Neutrophil (primary cell): Measurements from ENCODE around the gene PPP2R1A.
A peak's percentile ranks its signal among the peaks of the same experiment; 100 is the strongest.

Experiments used
- H3K27ac ChIP-seq: fragments of 200-600 bp; sonication (generic); 2 replicates; pipeline ENCODE4 v1.5.1; 2016; ENCODE audit warnings: mild to moderate bottlenecking, moderate library complexity
- H3K27me3 ChIP-seq: fragments of 200-600 bp; sonication (generic); 2 replicates; pipeline ENCODE4 v1.6.0; 2016; ENCODE audit warnings: mild to moderate bottlenecking
- H3K36me3 ChIP-seq: fragments of 200-600 bp; sonication (generic); 2 replicates; pipeline ENCODE4 v1.5.1; 2017
- H3K4me1 ChIP-seq, 2 experiments: fragments of 200-600 bp in 1 of 2; sonication (generic) in 1 of 2; 1 replicate in 1 of 2; 2 replicates in 1 of 2; pipeline versions ENCODE4 v1.5.1 to v1.6.1; 2013 to 2016; ENCODE audit warnings: low read depth in 1 of 2, low read length in 1 of 2, mild to moderate bottlenecking in 1 of 2, moderate library complexity in 1 of 2; ENCODE audit not compliant: control insufficient read depth in 1 of 2, insufficient read depth in 1 of 2
- H3K4me3 ChIP-seq, 2 experiments: fragments of 200-600 bp in 1 of 2; sonication (generic) in 1 of 2; 1 replicate in 1 of 2; 2 replicates in 1 of 2; pipeline ENCODE4 v1.5.1; 2013 to 2016; ENCODE audit warnings: low read depth in 1 of 2, low read length in 1 of 2, mild to moderate bottlenecking in 1 of 2, moderate library complexity in 1 of 2
- H3K9me3 ChIP-seq: fragments of 200-600 bp; sonication (generic); 2 replicates; pipeline ENCODE4 v1.5.1; 2016
- TF ChIP-seq, protein P1 (sequence below): fragments of 200-600 bp; sonication (generic); IDR thresholded peaks from 2 replicates; pipeline ENCODE4 v1.5.1; 2016; ENCODE audit warnings: antibody characterized with exemption

The PPP2R1A gene

DNA sequence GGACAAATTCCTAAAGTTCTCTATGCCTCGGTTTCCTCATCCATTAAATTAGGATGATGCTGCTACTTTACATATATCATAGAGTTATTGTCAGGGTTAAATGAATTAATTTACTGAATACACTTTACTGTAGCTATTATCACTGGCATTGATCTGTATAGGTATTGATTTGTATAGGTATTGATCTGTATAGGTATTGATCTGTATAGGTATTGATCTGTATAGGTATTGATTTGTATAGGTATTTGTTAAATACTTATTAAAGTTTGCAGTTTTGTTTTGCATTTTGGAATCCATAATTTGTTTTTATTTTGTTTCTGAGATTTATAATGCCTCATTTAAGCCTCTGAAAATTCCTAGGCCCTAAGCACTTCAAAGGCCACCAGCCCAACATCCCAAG, 2.4 kb upstream of the PPP2R1A start:
- Histone ChIP-seq H3K27me3 (no peaks in the 10 kb centered on the region), H3K4me1 (peaks cover 18 to 21% of the 10 kb centered on the region in 2 experiments), H3K4me3 (no peak overlapping the region), H3K36me3 (no peaks in the 10 kb centered on the region), H3K9me3 (no peaks in the 10 kb centered on the region), H3K27ac (no peak overlapping the region)
- TF ChIP-seq, protein P1, sequence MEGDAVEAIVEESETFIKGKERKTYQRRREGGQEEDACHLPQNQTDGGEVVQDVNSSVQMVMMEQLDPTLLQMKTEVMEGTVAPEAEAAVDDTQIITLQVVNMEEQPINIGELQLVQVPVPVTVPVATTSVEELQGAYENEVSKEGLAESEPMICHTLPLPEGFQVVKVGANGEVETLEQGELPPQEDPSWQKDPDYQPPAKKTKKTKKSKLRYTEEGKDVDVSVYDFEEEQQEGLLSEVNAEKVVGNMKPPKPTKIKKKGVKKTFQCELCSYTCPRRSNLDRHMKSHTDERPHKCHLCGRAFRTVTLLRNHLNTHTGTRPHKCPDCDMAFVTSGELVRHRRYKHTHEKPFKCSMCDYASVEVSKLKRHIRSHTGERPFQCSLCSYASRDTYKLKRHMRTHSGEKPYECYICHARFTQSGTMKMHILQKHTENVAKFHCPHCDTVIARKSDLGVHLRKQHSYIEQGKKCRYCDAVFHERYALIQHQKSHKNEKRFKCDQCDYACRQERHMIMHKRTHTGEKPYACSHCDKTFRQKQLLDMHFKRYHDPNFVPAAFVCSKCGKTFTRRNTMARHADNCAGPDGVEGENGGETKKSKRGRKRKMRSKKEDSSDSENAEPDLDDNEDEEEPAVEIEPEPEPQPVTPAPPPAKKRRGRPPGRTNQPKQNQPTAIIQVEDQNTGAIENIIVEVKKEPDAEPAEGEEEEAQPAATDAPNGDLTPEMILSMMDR = no peak

DNA sequence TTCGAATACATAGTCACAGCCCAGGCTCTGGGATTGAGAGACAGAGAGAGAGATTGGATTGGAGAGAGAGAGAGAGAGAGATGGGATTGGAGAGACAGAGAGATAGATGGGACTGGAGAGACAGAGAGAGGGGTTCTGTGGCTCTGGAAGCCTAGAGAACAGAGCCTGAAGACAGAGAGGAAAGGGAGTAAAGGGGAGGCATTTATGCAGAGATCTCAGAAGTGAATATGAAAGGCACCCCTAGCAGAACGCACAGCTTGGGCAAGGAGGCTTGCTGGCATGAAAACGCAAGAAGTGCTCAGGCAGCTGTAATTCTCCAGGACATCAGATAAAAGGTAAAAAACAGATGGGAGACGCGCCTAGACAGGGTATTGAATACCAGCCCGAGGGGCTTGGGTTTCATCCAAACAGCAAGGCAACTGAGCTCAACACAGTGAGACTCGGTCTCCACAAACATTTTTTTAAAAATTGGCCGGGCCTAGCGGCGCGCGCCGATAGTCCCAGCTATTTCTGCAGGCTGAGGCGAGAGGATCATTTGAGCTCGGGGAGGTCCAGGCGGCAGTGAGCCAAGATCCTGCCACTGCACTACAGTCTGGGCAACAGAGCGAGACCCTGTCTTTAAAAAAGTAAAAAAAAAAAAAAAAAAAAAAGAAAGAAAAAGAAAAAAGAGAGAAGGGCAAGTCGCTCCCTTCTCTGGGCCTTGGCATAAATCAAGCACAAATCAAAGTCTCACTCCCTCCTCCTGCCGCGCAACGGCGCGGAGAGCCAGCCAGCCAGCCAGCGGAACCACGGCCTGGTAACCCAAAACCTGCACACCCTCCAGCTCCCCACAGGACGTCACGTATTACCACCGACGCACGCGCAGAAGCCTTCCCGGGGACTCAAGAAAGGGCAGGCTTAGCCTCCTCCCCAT, 774 bp upstream of the PPP2R1A start:
- TF ChIP-seq, protein P1 = peak; percentile 51
- peaks cover 9% of the 10 kb centered on the region for H3K36me3 ChIP-seq
- no peaks in the 10 kb centered on the region for H3K9me3 ChIP-seq
- H3K27ac ChIP-seq = peak overlapping the region; percentile 100
- no peaks in the 10 kb centered on the region for H3K27me3 ChIP-seq
- peaks cover 18 to 21% of the 10 kb centered on the region in 2 experiments for H3K4me1 ChIP-seq
- H3K4me3 ChIP-seq = peak overlapping the region; percentile 93 to 99

DNA sequence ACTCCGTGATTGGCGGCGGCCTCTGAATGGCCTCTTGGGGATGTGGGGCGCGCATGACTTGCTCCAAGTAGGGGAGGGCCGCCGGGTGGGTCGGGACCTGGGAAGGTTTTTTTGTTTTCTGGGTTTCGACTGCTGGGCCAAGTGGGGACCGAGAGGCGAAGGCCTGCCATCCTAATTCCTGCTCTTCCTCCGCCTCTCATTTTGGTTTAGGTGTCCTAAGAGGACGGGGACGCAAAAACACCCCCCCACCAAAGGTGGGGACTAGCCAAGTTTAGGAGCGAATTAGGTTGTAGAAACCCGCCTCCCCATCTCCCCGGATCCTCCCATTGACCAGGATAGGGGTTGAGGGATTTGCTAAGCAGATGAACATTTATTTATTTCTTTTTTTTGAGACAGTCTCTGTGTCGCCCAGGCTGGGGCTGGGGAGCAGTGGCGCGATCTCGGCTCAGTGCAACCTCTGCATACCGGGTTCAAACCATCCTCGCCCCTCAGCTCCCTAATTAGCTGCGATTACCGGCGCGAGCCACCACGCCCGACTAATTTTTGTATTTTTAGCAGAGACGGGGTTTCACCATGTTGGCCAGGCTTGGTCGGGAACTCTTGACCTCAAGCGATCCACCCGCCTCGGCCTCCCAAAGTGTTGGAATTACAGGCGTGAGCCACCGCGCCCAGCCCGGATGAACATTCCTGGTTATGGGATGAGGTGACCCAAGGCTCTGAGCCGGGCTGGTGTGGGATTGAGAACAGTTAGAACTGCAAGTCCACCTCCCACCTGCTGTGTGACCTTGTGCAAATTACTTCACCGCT, 838 bp downstream of the PPP2R1A start:
- Histone ChIP-seq H3K27ac (peak overlapping the region; percentile 100), H3K9me3 (no peaks in the 10 kb centered on the region), H3K4me1 (peaks cover 18 to 21% of the 10 kb centered on the region in 2 experiments), H3K27me3 (no peaks in the 10 kb centered on the region), H3K4me3 (peak overlapping the region; percentile 93 to 99), H3K36me3 (peaks cover 22% of the 10 kb centered on the region)
- TF ChIP-seq, protein P1 = no peak

DNA sequence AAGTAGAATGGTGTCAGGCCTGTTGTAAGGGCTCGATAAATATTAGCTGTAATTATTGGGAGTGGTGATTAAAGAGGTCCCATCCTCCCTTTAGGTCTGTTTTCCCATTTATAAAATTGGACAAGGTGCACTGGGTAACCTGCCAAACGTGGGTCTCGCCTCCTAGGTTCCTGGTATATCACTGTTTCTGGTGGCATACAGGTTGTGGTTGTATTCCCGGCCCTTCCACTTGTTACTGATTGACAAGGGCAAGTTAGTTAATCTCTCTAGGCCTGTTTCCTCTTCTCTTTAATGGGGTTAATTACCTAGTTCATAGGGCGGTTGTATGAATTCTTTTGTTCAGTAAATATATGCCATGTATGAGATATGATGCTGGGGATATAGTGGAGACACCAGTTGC, 1.5 kb downstream of the PPP2R1A start:
- Histone ChIP-seq H3K27me3 (no peaks in the 10 kb centered on the region), H3K9me3 (no peaks in the 10 kb centered on the region), H3K4me3 (peak overlapping the region in 1 of 2 experiments; percentile 93), H3K36me3 (peaks cover 29% of the 10 kb centered on the region), H3K27ac (no peak overlapping the region), H3K4me1 (peaks cover 18 to 21% of the 10 kb centered on the region in 2 experiments)
- TF ChIP-seq, protein P1 = no peak

DNA sequence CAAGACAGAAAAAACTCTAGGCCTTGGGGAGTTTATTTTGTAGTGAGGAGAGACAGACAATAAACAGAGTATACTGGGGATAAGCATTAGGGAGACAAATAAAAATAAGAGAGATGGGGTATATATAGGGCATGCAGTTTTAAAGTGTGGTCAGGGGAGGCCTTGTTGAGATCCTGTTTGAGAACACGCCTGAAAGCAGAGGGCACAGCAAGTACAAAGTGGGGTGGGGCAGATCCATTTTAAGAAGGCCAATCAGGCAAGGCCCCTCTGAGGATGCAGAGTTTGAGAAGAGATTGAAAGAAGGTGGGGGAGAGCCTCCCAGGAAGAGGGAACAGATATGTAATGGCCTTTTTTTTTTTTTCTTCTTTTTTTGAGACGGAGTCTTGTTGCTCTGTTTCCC, 2.1 kb downstream of the PPP2R1A start:
- no peaks in the 10 kb centered on the region for H3K27me3 ChIP-seq
- H3K4me1 ChIP-seq = peaks cover 18 to 21% of the 10 kb centered on the region in 2 experiments

More for the DNA sequence above, 2.1 kb downstream of the PPP2R1A start:
- Histone ChIP-seq H3K4me3 (no peak overlapping the region), H3K36me3 (peaks cover 34% of the 10 kb centered on the region), H3K27ac (no peak overlapping the region), H3K9me3 (no peaks in the 10 kb centered on the region)
- TF ChIP-seq, protein P1 = no peak
